IMR-90 (cell line): ENCODE measurements around the gene ST3GAL4. TPM values are rescaled to one million over a fixed set of nuclear protein-coding genes. Genes with fewer than 3 reads are reported as not detected.

Experiments used
- ATAC-seq: fragments of 200-7000 bp; cut with Tn5 transposase; 2 replicates; pipeline ENCODE4 v1.9.1; 2020; ENCODE audit warnings: low read depth, mild to moderate bottlenecking, moderate library complexity
- BruUV-seq: library from RNA; stranded (reverse); fragments of 400-500 nt; replicated peaks from 2 replicates; lab custom pipeline; 2021; lab: Mats Ljungman, UMichigan
- CTCF ChIA-PET: fragments of 300-600 bp; formaldehyde crosslinking; extraction: SDS; loops from one replicate; lab custom pipeline; 2021; ENCODE audit warnings: antibody characterized with exemption; lab: Yijun Ruan, JAX
- POLR2A ChIA-PET: fragments of 300-600 bp; sonication (Branson Sonifier 250); formaldehyde crosslinking; loops from one replicate; lab custom pipeline; 2022; ENCODE audit warnings: antibody characterized with exemption; ENCODE audit not compliant: unreplicated experiment; lab: Charles Lee
- DNase-seq: peaks from one replicate; pipeline ENCODE4 v3.0.0; 2013
- H2AFZ ChIP-seq: replicated peaks from 2 replicates; pipeline ENCODE3; 2013; ENCODE audit warnings: low read length, mild to moderate bottlenecking; ENCODE audit not compliant: poor library complexity
- H2AK5ac ChIP-seq: 2 replicates; pipeline ENCODE4 v1.6.1; 2013; ENCODE audit warnings: low read depth, low read length, inconsistent platforms
- H2AK9ac ChIP-seq: replicated peaks from 2 replicates; pipeline ENCODE3; 2013; ENCODE audit warnings: mild to moderate bottlenecking, low read depth, low read length, moderate library complexity; ENCODE audit not compliant: poor library complexity
- H2BK120ac ChIP-seq: 2 replicates; pipeline ENCODE4 v1.6.1; 2013; ENCODE audit warnings: low read depth, low read length, inconsistent platforms
- H2BK15ac ChIP-seq: 3 replicates; pipeline ENCODE4 v1.6.1; 2013; ENCODE audit warnings: low read depth, low read length, inconsistent platforms
- H2BK20ac ChIP-seq: 2 replicates; pipeline ENCODE4 v1.6.1; 2013; ENCODE audit warnings: low read depth, mild to moderate bottlenecking, inconsistent platforms, low read length, moderate library complexity
- H2BK5ac ChIP-seq: 2 replicates; pipeline ENCODE4 v1.6.1; 2013; ENCODE audit warnings: mild to moderate bottlenecking, low read depth, low read length, inconsistent platforms; ENCODE audit not compliant: poor library complexity, severe bottlenecking
- H3K14ac ChIP-seq: replicated peaks from 2 replicates; pipeline ENCODE4 v1.6.1; 2013; ENCODE audit warnings: low read depth, low read length, inconsistent platforms
- H3K18ac ChIP-seq: 2 replicates; pipeline ENCODE4 v1.6.1; 2013; ENCODE audit warnings: low read depth, low read length, control low read depth
- H3K23ac ChIP-seq: 2 replicates; pipeline ENCODE4 v1.6.1; 2013; ENCODE audit warnings: low read depth, low read length, inconsistent platforms
- H3K27ac ChIP-seq: 2 replicates; pipeline ENCODE4 v1.5.1; 2013; ENCODE audit warnings: mild to moderate bottlenecking, control low read depth, low read length; ENCODE audit not compliant: insufficient read depth
- H3K27me3 ChIP-seq: 2 replicates; pipeline ENCODE4 v1.6.1; 2013; ENCODE audit warnings: low read length; ENCODE audit not compliant: control insufficient read depth, insufficient read depth
- H3K36me3 ChIP-seq: 2 replicates; pipeline ENCODE4 v1.6.1; 2013; ENCODE audit warnings: low read length, mixed read lengths; ENCODE audit not compliant: control insufficient read depth, insufficient read depth
- H3K4ac ChIP-seq: 2 replicates; pipeline ENCODE4 v1.6.1; 2013; ENCODE audit warnings: low read depth, low read length, inconsistent platforms
- H3K4me1 ChIP-seq: 2 replicates; pipeline ENCODE4 v1.6.1; 2013; ENCODE audit warnings: low read length, mixed read lengths; ENCODE audit not compliant: control insufficient read depth, insufficient read depth
- H3K4me2 ChIP-seq: 2 replicates; pipeline ENCODE4 v1.6.1; 2013; ENCODE audit warnings: low read depth, mild to moderate bottlenecking, control low read depth, low read length, moderate library complexity
- H3K4me3 ChIP-seq: 2 replicates; pipeline ENCODE4 v1.5.1; 2013; ENCODE audit warnings: low read depth, mild to moderate bottlenecking, control low read depth, low read length, moderate library complexity; ENCODE audit not compliant: insufficient read depth
- H3K56ac ChIP-seq: 2 replicates; pipeline ENCODE4 v1.6.1; 2013; ENCODE audit warnings: low read length, inconsistent platforms; ENCODE audit not compliant: insufficient read depth; ENCODE audit errors: extremely low read depth
- H3K79me1 ChIP-seq, 2 experiments: 2 replicates each; pipeline ENCODE4 v1.6.1; 2013; ENCODE audit warnings: low read length in 2 of 2, inconsistent platforms in 1 of 2, low read depth in 1 of 2
- H3K9ac ChIP-seq: 2 replicates; pipeline ENCODE4 v1.6.1; 2013; ENCODE audit warnings: low read depth, low read length, control low read depth
- H3K9me1 ChIP-seq: 2 replicates; pipeline ENCODE4 v1.6.1; 2013; ENCODE audit warnings: low read length, inconsistent platforms; ENCODE audit not compliant: insufficient read depth
- H3K9me3 ChIP-seq: 2 replicates; pipeline ENCODE4 v1.6.1; 2013; ENCODE audit warnings: low read length; ENCODE audit not compliant: control insufficient read depth, insufficient read depth
- H4K20me1 ChIP-seq: 2 replicates; pipeline ENCODE4 v1.6.1; 2013; ENCODE audit warnings: low read length, inconsistent platforms; ENCODE audit not compliant: insufficient read depth
- H4K5ac ChIP-seq: 2 replicates; pipeline ENCODE4 v1.6.1; 2013; ENCODE audit warnings: mild to moderate bottlenecking, low read depth, low read length, control low read depth
- H4K8ac ChIP-seq, 2 experiments: 2 replicates each; pipeline ENCODE4 v1.6.1; 2013; ENCODE audit warnings: low read depth in 2 of 2, low read length in 2 of 2, control low read depth in 1 of 2, inconsistent platforms in 1 of 2
- H4K91ac ChIP-seq: 2 replicates; pipeline ENCODE4 v1.6.1; 2013; ENCODE audit warnings: low read depth, low read length, inconsistent platforms; ENCODE audit not compliant: insufficient read depth
- CEBPB ChIP-seq: IDR thresholded peaks from 2 replicates; pipeline ENCODE4 v1.6.1; 2012; ENCODE audit warnings: low read depth, low read length, improper control_type of control experiment
- CHD1 ChIP-seq: IDR thresholded peaks from 2 replicates; pipeline ENCODE4 v1.6.1; 2012; ENCODE audit warnings: low read depth, low read length, improper control_type of control experiment
- CTCF ChIP-seq: conservative IDR thresholded peaks from 2 replicates; pipeline ENCODE4 v1.5.1; 2012; ENCODE audit warnings: mild to moderate bottlenecking, low read depth, low read length, improper control_type of control experiment
- ELK1 ChIP-seq: fragments of 150-350 bp; IDR thresholded peaks from 2 replicates; pipeline ENCODE4 v1.6.1; 2016; ENCODE audit warnings: low read depth, mild to moderate bottlenecking, low read length, moderate library complexity, borderline replicate concordance
- FOS ChIP-seq: fragments of 150-350 bp; IDR thresholded peaks from 2 replicates; pipeline ENCODE4 v1.6.1; 2016; ENCODE audit warnings: low read depth, low read length
- MAFK ChIP-seq: IDR thresholded peaks from 2 replicates; pipeline ENCODE4 v1.6.1; 2012; ENCODE audit warnings: low read depth, low read length, improper control_type of control experiment
- MAZ ChIP-seq: IDR thresholded peaks from 2 replicates; pipeline ENCODE4 v1.6.1; 2012; ENCODE audit warnings: low read depth, mild to moderate bottlenecking, low read length, improper control_type of control experiment, moderate library complexity, borderline replicate concordance
- MXI1 ChIP-seq: IDR thresholded peaks from 2 replicates; pipeline ENCODE4 v1.6.1; 2012; ENCODE audit warnings: low read depth, mild to moderate bottlenecking, low read length, moderate library complexity, borderline replicate concordance
- NFE2L2 ChIP-seq: fragments of 150-350 bp; IDR thresholded peaks from 2 replicates; pipeline ENCODE4 v1.6.1; 2016; ENCODE audit warnings: low read depth, mild to moderate bottlenecking, low read length
- POLR2A ChIP-seq: IDR thresholded peaks from 2 replicates; pipeline ENCODE4 v1.6.1; 2012; ENCODE audit warnings: mild to moderate bottlenecking, low read depth, low read length
- RCOR1 ChIP-seq: IDR thresholded peaks from 2 replicates; pipeline ENCODE4 v1.6.1; 2012; ENCODE audit warnings: mild to moderate bottlenecking, low read length, improper control_type of control experiment; ENCODE audit not compliant: insufficient replicate concordance
- SMC3 ChIP-seq: fragments of 150-350 bp; IDR thresholded peaks from 2 replicates; pipeline ENCODE4 v1.6.1; 2016; ENCODE audit warnings: low read depth, mild to moderate bottlenecking, antibody characterized with exemption, low read length, moderate library complexity
- USF2 ChIP-seq: fragments of 150-350 bp; IDR thresholded peaks from 2 replicates; pipeline ENCODE4 v1.6.1; 2017; ENCODE audit warnings: mild to moderate bottlenecking, antibody characterized with exemption, low read length, low read depth
- WGBS, 2 experiments: methylation state at CpG; one replicate each; pipeline versions ENCODE4 v1.1.5 to v1.1.7; 2013; ENCODE audit warnings: missing lambda C conversion rate in 2 of 2; ENCODE audit not compliant: insufficient read length in 1 of 2; ENCODE audit errors: extremely low coverage in 2 of 2; 5-methylcytosine and 5-hydroxymethylcytosine counted together
- dilution Hi-C: fragments of 300-500 bp; cut with HindIII; formaldehyde crosslinking; loops from one replicate; pipeline ENCODE4 v1.14.3; 2018; ENCODE audit warnings: low sequenced_read_pairs; ENCODE audit not compliant: unreplicated experiment
- in situ Hi-C: fragments of 300-500 bp; cut with MboI; formaldehyde crosslinking; loops from 3 replicates; pipeline ENCODE4 v1.14.3; 2019; ENCODE audit warnings: low sequenced_read_pairs, inconsistent platforms, mixed read lengths
- intact Hi-C: fragments of 100-400 bp; cut with micrococcal nuclease; formaldehyde crosslinking; loops from 2 replicates; pipeline ENCODE4 v1.10.0; 2022
- polyA plus RNA-seq, 3 experiments: library from polyadenylated mRNA; depleted of rRNA; stranded (reverse); fragments of >200 nt; gene quantifications; 2 replicates each; pipeline ENCODE4 v1.2.3, GENCODE V29; 2012; ENCODE audit warnings: low replicate concordance in 1 of 3
- total RNA-seq: library from RNA; depleted of rRNA; stranded (reverse); fragments of >200 nt; gene quantifications from 2 replicates; pipeline ENCODE4 v1.2.3, GENCODE V29; 2012

Gene ST3GAL4
- total and polyA plus RNA-seq, 2 of the 4 experiments (the other 2 are of a cell fraction) = 17.0 to 19.7 TPM

GRCh38 chr11:126415128-126415527 is 59.6 kb downstream of the ST3GAL4 start:
- Histone ChIP-seq H3K4me2 (no peak overlapping the region; the same call in 1 of the 2 replicates), H2BK120ac (no peak overlapping the region), H3K27me3 (no peaks in the 10 kb centered on the region)

More at GRCh38 chr11:126415128-126415527, 59.6 kb downstream of the ST3GAL4 start:
- peak overlapping the region; percentile 39; the same call in 1 of the 2 replicates for H3K23ac ChIP-seq
- H3K56ac ChIP-seq = no peak overlapping the region
- no peak overlapping the region for H2BK20ac ChIP-seq
- H4K91ac ChIP-seq = no peak overlapping the region
- no peak overlapping the region for H3K14ac ChIP-seq
- H3K27ac ChIP-seq = peak overlapping the region; percentile 60; the same call in 1 of the 2 replicates
- BruUV-seq = no TSS peak
- CTCF ChIA-PET = no interaction called here
- peak overlapping the region in 1 of 2 experiments; percentile 95; a peak in 2 of 4 replicates for H4K8ac ChIP-seq
- no peak overlapping the region for H2BK15ac ChIP-seq
- peaks cover 21% of the 10 kb centered on the region for H3K9me1 ChIP-seq
- peaks cover 0 to 5% of the 10 kb centered on the region in 2 experiments; a peak in 1 of 4 replicates for H3K79me1 ChIP-seq
- H3K9me3 ChIP-seq = no peaks in the 10 kb centered on the region
- H3K4me1 ChIP-seq = peaks cover 27% of the 10 kb centered on the region
- H2AK9ac ChIP-seq = peak overlapping the region; percentile 46
- ATAC-seq = no peak
- intact Hi-C loops = no loop called here
- in situ Hi-C loops = loop anchor here (10.0 kb wide), 1 partner anchor 100 kb away; no protein-coding TSS in a partner anchor
- H2AK5ac ChIP-seq = peak overlapping the region; percentile 24; the same call in 1 of the 2 replicates
- peak; percentile 69 for DNase-seq
- peaks cover 8% of the 10 kb centered on the region; the same call in 1 of the 2 replicates for H3K36me3 ChIP-seq
- H2BK5ac ChIP-seq = no peak overlapping the region
- no peak for TF ChIP-seq CTCF
- no peak for TF ChIP-seq RCOR1
- no peak for TF ChIP-seq ELK1
- no peak for TF ChIP-seq MAZ
- no peak for TF ChIP-seq MAFK
- no peak for TF ChIP-seq FOS
- no peak for TF ChIP-seq SMC3
- no peak for TF ChIP-seq POLR2A
- no peak for TF ChIP-seq NFE2L2
- no peak for TF ChIP-seq MXI1
- TF ChIP-seq USF2 = no peak
- TF ChIP-seq CHD1 = no peak
- no peak for TF ChIP-seq CEBPB
- peak overlapping the region; percentile 13; the same call in 1 of the 2 replicates for H3K4ac ChIP-seq
- dilution Hi-C loops = no loop called here
- H3K18ac ChIP-seq = peak overlapping the region; percentile 10; the same call in 1 of the 2 replicates
- POLR2A ChIA-PET = no interaction called here
- WGBS, 2 experiments = 20% methylated on average over 1 of the region's 7 CpGs; no CpG with 5 or more reads in 1 of the 2 experiments
- H3K9ac ChIP-seq = no peak overlapping the region
- peak overlapping the region; percentile 4; the same call in 1 of the 2 replicates for H4K5ac ChIP-seq
- no peaks in the 10 kb centered on the region; the same call in 1 of the 2 replicates for H4K20me1 ChIP-seq
- peak overlapping the region; percentile 28 for H2AFZ ChIP-seq
- no peak overlapping the region for H3K4me3 ChIP-seq
